GM18505 (cell line): ENCODE measurements around the gene FAM171A1.
"Not testable (repeated sequence)": the region's sequence is repeated elsewhere in the genome, so short reads cannot be mapped to it uniquely, and the experiment has no call there.

ENCODE experiments used
- ATAC-seq: cut with Tn5 transposase; IDR thresholded peaks from one replicate; pipeline ENCODE4 v1.9.1; 2021; ENCODE audit not compliant: unreplicated experiment
- POLR2A ChIP-seq: IDR thresholded peaks from 4 replicates; pipeline ENCODE4 v1.6.1; 2011; ENCODE audit warnings: borderline replicate concordance; ENCODE audit not compliant: insufficient read depth, insufficient read length; ENCODE audit errors: extremely low read depth

FAM171A1 gene

GRCh38 chr10:15370856-15371701 lies at the start of gene FAM171A1:
Gene FAM171A1, minus strand, starts transcription at chr10:15371289. Its CDS starts 237 bp downstream, at chr10:15371052.
- no peak for TF ChIP-seq POLR2A
- ATAC-seq: peak; percentile 60

- no peak for ATAC-seq
- no peak for TF ChIP-seq POLR2A
These were observed 49.8 kb upstream of the FAM171A1 start for GRCh38 chr10:15420858-15421257.

DNA sequence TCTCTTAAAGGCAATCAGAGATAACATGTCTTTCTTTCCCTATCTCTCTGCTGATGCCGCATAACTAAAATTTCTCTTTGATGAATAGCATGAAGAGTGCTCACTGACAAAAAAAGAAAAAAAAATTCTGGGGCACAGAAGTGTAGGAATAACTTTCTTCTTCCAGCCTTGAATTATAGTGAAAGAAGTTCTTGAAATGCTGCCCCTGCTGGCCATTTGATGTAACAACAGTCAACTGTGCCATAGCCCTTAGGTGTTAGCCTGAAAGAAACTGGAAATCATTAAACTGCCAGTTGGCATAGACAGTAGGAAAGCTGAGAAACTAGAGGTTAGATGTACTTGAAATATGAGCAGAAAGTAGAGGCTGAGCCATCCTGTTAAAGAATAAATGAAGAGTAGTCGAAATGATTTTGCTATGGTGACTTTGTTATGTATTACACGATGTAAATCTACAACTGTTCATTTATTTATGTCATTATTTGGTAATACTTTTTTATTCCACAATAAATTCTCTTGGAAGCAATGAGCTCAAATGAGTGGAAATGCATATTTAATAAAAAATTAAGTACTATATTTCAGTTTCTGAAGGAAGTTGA lies 48.3 kb upstream of the FAM171A1 start:
- no peak for ATAC-seq
- TF ChIP-seq POLR2A: no peak

DNA sequence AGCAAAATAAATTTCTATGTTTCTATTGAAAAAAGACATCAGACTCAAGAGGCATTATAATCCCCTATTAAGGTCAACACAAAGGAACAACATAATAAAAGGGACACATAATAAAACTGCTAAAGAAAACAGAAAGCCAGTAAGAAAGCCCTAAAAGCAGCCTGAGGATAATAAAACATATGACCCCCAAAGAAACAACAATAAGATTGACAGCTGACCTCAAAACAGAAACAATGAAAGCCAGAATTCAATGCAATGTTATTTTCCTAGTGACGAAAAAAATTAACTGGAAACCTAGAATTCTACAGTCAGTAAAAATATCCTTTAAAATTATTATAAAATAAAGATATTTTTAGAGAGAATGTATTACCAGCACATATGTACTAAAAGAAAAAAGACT lies 44.9 kb upstream of the FAM171A1 start:
- ATAC-seq: no peak
- no peak for TF ChIP-seq POLR2A

DNA sequence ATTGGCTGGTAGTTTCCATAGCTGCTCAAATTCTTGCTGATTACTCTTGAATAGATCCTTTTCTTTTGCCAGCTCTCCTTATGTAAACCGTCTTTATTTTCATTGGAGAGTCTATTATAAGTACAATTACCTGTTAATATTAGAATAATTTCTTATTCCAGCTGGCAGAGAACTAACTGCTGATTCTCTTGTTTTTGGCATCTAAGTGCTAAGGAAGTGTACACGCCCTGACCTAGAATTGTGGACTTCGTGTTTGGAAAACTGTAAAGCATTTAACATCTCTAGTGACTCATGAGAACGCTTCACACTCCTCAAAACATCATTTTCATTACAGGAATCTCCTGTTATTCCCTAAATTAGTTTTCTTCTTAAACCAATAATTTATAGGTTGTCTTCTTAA lies 39.9 kb upstream of the FAM171A1 start:
- TF ChIP-seq POLR2A: no peak
- no peak for ATAC-seq

- not testable (repeated sequence) for ATAC-seq
These were observed 38.3 kb upstream of the FAM171A1 start for GRCh38 chr10:15409350-15409749.

GRCh38 chr10:15408557-15408956 lies 37.5 kb upstream of the FAM171A1 start:
- no peak for ATAC-seq
- no peak for TF ChIP-seq POLR2A

DNA sequence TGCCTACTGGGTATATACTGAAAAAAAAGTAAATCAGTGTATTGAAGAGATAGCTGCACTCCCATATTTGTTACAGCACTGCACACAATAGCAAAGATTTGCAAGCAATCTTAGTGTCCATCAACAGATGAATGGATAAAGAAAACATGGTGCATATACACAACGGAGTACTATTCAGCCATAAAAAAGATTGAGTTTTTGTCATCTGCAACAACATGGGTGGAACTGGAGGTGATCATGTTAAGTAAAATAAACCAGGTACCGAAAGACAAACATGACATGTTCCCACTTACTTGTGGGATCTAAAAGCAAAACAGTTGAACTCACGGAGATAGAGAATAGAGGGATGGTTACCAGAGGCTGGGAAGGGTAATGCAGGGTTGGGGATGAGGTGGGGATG lies 34.2 kb upstream of the FAM171A1 start:
- TF ChIP-seq POLR2A: no peak
- ATAC-seq: no peak

DNA sequence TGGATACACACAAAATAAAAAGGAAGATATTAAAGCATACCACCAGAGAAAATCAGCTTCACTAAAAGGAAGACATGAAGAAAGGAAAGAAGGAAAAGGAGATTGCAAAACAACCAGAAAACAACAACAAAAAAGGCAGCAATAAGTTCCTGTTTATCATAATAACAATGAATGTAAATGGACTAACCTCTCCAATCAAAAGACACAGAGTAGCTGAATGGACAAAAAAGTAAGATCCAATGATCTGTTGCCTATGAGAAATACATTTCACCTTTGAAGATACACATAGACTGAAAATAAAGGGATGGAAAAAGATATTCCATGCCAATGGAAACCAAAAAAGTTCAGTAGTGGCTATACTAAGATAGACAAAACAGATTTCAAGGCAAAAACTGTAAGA lies 30.3 kb upstream of the FAM171A1 start:
- ATAC-seq: no peak
- TF ChIP-seq POLR2A: no peak

DNA sequence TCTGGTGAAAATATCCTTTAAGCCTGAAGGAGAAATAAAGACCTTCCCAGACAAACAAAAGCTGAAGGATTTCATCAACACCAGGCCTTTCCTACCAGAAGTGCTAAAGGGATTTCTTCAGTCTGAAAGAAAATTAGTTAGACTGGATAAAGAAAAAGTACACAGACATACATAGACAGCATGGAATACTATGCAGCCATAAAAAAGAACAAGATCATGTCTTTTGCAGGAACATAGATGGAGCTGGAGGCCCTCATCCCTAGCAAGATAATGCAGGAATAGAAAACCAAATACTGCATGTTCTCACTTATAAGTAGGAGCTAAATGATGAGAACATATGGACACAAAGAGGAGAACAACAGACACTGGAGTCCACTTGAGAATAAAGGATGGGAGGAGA lies 29.4 kb upstream of the FAM171A1 start:
- ATAC-seq: not testable (repeated sequence)

DNA sequence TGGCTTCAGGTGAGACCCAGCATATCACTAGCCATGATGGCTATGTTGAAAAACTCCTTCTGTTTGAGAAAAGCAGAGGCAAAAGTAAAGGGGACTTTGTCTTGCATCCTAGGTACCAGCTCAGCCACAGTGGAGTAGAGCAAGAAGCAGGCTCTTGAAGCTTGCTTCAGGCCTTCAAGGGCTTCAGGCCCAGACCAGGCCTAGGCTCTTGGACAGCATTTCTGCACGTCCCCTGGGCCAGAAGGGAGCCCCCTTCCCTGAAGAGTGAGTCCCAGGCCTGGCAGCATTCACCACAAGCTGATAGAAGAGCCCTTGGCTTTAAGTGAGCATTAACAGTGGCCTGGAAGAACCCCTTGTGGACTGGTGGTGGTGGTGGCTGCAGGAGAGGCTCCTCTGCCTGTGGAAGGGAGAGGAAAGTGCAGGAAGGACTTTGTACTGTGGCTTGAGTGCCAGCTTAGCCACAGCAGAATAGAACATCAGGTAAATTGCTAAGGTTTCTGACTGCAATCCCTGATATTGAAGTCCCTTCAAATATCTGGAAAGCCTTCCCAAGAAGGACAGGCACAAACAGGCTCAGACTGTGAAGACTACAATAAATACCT lies 28.1 kb upstream of the FAM171A1 start:
- ATAC-seq: no peak
- no peak for TF ChIP-seq POLR2A

- ATAC-seq: no peak
- no peak for TF ChIP-seq POLR2A
These were observed 24.8 kb upstream of the FAM171A1 start for GRCh38 chr10:15395935-15396334.

DNA sequence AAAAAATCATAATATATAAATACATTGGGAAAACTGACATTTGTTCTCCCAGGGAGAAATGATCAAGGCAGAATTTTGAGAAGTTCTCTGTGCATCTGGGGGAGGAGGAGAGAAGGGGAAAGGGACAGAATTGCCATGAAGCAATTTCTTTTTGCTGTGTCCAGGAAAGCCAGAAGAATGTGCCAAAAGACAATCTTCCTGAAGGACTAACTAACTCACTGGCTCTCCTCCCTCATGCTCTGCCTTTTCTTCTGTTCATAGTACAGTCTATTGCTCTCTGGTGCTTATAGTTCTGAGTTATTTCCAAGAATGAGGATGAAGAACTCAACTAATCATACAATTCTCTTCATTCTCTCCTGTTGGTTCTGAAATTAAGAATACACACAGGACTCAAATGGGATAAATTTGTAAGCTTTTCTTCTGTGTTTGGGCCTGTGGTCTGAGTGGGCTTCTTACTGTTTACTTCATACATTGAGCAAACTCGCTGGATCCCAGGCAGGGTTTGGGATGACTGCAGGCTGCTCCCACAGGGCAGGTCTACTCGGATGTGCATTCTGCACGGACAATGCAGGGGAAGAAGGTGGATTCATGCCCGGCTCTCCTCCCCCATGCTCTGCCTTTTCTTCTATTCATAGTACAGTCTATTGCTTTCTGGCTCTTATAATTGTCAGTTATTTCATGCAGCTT lies 22.2 kb upstream of the FAM171A1 start:
- ATAC-seq: no peak
- no peak for TF ChIP-seq POLR2A

GRCh38 chr10:15391491-15391890 lies 20.4 kb upstream of the FAM171A1 start:
- TF ChIP-seq POLR2A: no peak
- ATAC-seq: no peak

- not testable (repeated sequence) for ATAC-seq
These were observed 17.1 kb upstream of the FAM171A1 start for GRCh38 chr10:15388172-15388571.
